ENCODE results near the gene C12orf56. TPM values are rescaled to one million over a fixed set of nuclear protein-coding genes. Genes with fewer than 3 reads are reported as not detected.

C12orf56 gene
- total and polyA plus RNA-seq, 4 donors, result 0.03 to 0.51 (median 0.12) TPM; not detected in 1

DNA sequence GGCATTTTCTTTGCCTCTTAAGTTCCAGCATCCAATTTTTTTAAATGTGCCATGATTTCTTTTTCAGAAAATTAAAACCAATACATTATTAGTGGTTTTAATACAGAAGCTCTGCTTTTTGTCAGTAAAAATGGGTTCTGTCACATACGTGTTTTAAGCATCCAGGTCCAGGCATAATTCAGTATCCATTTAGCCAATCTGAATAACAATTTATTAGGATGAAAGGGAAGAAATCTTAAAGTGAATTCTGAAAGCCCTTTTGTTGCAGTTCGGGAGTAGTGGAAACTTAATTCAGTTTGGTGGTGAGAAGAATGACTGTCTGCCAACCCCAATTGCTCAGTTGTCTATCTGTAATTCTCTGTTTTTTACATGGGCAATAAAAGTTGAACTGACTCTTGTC lies 20.9 kb upstream of the C12orf56 start:
- TF ChIP-seq, protein P1, sequence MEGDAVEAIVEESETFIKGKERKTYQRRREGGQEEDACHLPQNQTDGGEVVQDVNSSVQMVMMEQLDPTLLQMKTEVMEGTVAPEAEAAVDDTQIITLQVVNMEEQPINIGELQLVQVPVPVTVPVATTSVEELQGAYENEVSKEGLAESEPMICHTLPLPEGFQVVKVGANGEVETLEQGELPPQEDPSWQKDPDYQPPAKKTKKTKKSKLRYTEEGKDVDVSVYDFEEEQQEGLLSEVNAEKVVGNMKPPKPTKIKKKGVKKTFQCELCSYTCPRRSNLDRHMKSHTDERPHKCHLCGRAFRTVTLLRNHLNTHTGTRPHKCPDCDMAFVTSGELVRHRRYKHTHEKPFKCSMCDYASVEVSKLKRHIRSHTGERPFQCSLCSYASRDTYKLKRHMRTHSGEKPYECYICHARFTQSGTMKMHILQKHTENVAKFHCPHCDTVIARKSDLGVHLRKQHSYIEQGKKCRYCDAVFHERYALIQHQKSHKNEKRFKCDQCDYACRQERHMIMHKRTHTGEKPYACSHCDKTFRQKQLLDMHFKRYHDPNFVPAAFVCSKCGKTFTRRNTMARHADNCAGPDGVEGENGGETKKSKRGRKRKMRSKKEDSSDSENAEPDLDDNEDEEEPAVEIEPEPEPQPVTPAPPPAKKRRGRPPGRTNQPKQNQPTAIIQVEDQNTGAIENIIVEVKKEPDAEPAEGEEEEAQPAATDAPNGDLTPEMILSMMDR (IDR thresholded peaks at IDR 0.05; ENCODE audit: control extremely low read depth, extremely low read depth), result no peak
- no peaks in the 10 kb centered on the region for H3K9me3 ChIP-seq (ENCODE audit: control insufficient read depth in 4 of 4, insufficient read depth in 3 of 4, low read length in 3 of 4)
- DNase-seq (no peak), ATAC-seq (ENCODE audit: insufficient read depth, low FRiP score) (no peak)
- H3K27me3 ChIP-seq (ENCODE audit: control insufficient read depth in 3 of 3, insufficient read depth in 3 of 3, low read length in 2 of 3), result no peaks in the 10 kb centered on the region
- peaks cover 0 to 3% (median 0%) of the 10 kb centered on the region in 5 donors for H3K4me1 ChIP-seq (ENCODE audit: control insufficient read depth in 5 of 5, insufficient read depth in 5 of 5, low read length in 5 of 5)
- peaks cover 16 to 31% (median 23%) of the 10 kb centered on the region in 4 donors for H3K36me3 ChIP-seq (ENCODE audit: control insufficient read depth in 4 of 4, insufficient read depth in 4 of 4, low read length in 4 of 4)
- H3K9ac ChIP-seq (ENCODE audit: insufficient read depth in 1 of 2, low read length in 2 of 2), result no peak overlapping the region
- H3K4me3 ChIP-seq, result no peak overlapping the region
- 97 to 98% methylated on average over 2 of the region's 2 CpGs for WGBS, 2 donors
- no peak overlapping the region for H3K27ac ChIP-seq (ENCODE audit: low read depth in 1 of 2, low read length in 1 of 2)

DNA sequence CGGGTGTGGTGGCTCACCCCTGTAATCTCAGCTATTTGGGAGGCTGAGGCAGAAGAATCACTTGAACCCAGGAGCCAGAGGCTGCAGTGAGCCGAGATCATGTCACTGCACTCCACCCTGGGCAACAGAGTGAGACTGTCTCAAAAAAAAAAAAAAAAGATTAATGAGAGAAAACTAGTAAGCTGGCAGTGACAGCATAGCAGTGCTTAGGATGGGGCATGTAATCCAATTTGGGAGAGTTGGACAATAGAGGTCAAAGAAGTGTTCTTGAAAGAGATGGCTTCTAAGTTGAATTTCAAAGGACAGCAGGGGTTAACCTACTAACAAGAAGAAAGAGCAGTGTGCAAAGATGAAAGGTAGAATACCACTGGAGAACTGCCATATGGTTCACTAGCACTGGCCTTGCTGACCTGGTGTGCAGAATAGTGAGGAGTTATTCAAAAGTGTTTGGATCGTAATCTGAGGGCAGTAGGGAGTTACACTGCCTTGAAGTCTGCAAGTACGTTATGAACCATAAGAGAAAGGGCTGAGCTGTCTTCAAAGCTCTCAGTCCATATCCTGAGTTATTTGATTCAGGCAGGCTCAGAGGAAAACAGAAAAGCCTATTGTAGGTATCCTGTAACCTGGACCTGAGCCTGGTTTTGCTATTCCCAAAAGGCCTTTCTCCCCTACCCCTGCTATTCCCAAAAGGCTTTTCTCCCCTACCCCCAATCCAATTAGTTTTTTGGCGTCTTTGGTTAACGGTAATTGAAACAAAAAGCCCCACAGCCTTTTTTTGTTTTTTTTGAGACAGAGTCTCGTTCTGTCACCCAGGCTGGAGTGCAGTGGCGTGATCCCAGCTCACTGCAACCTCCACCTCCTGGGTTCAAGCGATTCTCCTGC lies 17.0 kb upstream of the C12orf56 start:
- ATAC-seq (ENCODE audit: insufficient read depth, low FRiP score) (no peak), DNase-seq (no peak)
- H3K9me3 ChIP-seq (ENCODE audit: control insufficient read depth in 4 of 4, insufficient read depth in 3 of 4, low read length in 3 of 4), result no peaks in the 10 kb centered on the region
- no peak overlapping the region for H3K27ac ChIP-seq (ENCODE audit: low read depth in 1 of 2, low read length in 1 of 2)
- H3K4me3 ChIP-seq, result no peak overlapping the region
- no peaks in the 10 kb centered on the region for H3K27me3 ChIP-seq (ENCODE audit: control insufficient read depth in 3 of 3, insufficient read depth in 3 of 3, low read length in 2 of 3)
- peaks cover 0 to 6% (median 0%) of the 10 kb centered on the region in 5 donors for H3K4me1 ChIP-seq (ENCODE audit: control insufficient read depth in 5 of 5, insufficient read depth in 5 of 5, low read length in 5 of 5)
- TF ChIP-seq, protein P1 (IDR thresholded peaks at IDR 0.05; ENCODE audit: control extremely low read depth, extremely low read depth), result no peak
- H3K36me3 ChIP-seq (ENCODE audit: control insufficient read depth in 4 of 4, insufficient read depth in 4 of 4, low read length in 4 of 4), result peaks cover 6 to 15% (median 10%) of the 10 kb centered on the region in 4 donors
- no peak overlapping the region for H3K9ac ChIP-seq (ENCODE audit: insufficient read depth in 1 of 2, low read length in 2 of 2)
- 89 to 90% methylated on average over 9 of the region's 9 CpGs for WGBS, 2 donors

DNA sequence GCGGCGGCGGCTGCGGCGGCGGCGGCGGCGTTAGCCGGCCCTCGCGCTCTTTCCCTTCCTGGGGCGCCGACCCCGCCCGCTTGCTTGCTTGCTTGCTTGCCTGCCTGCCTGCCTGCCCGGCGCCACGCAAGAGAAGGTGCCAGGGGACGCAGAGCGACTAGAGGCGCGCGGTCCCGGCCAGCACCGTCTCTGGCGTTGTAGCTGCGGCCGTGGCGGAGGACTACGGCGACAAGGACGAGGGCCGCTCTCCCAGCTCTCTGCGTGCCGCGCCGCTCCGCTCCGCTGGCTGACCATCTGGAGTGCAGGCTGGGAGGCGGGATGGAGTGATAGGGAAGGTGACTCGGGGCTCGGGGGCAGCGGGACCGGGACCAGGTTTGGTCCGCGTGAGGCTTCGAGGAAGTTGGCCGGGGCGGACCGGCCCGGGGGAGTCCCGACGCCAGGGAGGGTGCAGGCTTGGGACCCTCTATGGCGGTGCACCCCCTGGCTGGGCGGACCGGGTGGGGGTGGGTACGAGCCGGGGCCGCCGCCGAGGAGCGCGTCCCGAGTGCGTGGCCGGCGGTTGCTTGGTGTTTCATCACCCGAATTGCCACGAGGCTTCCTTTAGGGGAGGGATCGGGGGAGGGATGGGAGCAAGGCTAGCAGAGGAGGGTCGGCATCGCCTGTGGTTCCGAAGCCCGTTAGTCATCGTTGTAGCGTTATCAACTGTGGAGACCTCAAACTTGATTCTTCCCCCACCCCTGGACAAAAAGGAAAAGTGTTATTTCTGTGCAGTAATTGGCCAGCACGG lies 14.1 kb upstream of the C12orf56 start:
- H3K4me3 ChIP-seq, result peak overlapping the region; percentile 85
- peaks cover 0 to 6% (median 0%) of the 10 kb centered on the region in 5 donors for H3K4me1 ChIP-seq (ENCODE audit: control insufficient read depth in 5 of 5, insufficient read depth in 5 of 5, low read length in 5 of 5)
- H3K36me3 ChIP-seq (ENCODE audit: control insufficient read depth in 4 of 4, insufficient read depth in 4 of 4, low read length in 4 of 4), result no peaks in the 10 kb centered on the region
- TF ChIP-seq, protein P1 (IDR thresholded peaks at IDR 0.05; ENCODE audit: control extremely low read depth, extremely low read depth), result no peak
- no peaks in the 10 kb centered on the region for H3K9me3 ChIP-seq (ENCODE audit: control insufficient read depth in 4 of 4, insufficient read depth in 3 of 4, low read length in 3 of 4)
- ATAC-seq (ENCODE audit: insufficient read depth, low FRiP score) (peak; percentile 59), DNase-seq (peak; percentile 67 to 70 (median 69))
- peak overlapping the region; percentile 97 to 99 for H3K27ac ChIP-seq (ENCODE audit: low read depth in 1 of 2, low read length in 1 of 2)
- 0 to 1% methylated on average over 61 to 78 of the region's 78 CpGs for WGBS, 2 donors
- no peaks in the 10 kb centered on the region for H3K27me3 ChIP-seq (ENCODE audit: control insufficient read depth in 3 of 3, insufficient read depth in 3 of 3, low read length in 2 of 3)
- H3K9ac ChIP-seq (ENCODE audit: insufficient read depth in 1 of 2, low read length in 2 of 2), result peak overlapping the region; percentile 63 to 94

Data from lung (tissue), 12 donors.